Measurements from ENCODE around the gene ALS2CL. TPM values are rescaled to one million over a fixed set of nuclear protein-coding genes. Genes with fewer than 3 reads are reported as not detected.

The ALS2CL gene
- total and polyA plus RNA-seq, 2 experiments from 2014 or later = 14.4 to 15.2 TPM

DNA sequence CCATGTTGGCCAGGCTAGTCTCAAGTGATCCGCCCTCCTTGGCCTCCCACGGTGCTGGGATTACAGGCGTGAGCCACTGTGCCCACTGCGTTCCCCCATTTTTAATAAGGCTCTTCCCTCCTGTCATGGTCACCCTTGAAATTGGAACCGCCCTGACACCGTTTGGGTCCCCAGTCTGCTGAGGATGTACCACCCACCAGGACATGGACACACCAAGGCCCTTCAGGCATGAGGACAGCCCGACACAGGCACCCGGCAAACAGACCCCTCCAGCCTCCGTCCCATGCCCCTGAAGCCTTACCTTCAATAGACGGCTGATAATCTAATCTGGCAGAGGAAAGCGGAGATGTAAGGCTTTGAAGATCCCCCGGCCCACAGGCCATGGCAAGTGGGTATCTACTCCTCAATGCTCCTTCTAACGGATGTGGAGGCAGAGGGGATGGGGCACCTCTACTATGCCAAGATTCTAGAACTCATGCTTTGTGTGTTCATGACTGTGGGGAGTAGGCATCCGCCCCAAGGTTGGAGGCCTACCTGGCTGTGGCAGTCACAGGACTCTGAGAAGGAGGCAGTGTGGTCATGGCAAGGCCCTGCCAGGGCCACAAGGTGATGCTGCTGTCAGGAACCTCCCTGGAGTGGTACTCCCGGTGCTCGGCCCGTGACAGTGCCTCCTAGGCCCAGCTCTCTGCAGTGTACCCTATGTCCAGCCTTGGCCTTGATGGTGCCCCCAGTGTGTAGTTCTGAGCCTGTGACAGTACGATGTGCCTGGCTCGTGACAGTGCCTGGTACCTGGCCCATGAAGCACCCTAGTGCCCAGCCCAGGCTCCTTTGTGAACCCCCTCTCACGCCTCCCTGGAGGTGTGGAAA is 42.8 kb upstream of the ALS2CL start:
- no peaks in the 10 kb centered on the region for H3K9me2 ChIP-seq (replicated peaks; ENCODE audit: insufficient read depth)
- TF ChIP-seq, protein P1, sequence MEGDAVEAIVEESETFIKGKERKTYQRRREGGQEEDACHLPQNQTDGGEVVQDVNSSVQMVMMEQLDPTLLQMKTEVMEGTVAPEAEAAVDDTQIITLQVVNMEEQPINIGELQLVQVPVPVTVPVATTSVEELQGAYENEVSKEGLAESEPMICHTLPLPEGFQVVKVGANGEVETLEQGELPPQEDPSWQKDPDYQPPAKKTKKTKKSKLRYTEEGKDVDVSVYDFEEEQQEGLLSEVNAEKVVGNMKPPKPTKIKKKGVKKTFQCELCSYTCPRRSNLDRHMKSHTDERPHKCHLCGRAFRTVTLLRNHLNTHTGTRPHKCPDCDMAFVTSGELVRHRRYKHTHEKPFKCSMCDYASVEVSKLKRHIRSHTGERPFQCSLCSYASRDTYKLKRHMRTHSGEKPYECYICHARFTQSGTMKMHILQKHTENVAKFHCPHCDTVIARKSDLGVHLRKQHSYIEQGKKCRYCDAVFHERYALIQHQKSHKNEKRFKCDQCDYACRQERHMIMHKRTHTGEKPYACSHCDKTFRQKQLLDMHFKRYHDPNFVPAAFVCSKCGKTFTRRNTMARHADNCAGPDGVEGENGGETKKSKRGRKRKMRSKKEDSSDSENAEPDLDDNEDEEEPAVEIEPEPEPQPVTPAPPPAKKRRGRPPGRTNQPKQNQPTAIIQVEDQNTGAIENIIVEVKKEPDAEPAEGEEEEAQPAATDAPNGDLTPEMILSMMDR (IDR thresholded peaks at IDR 0.05; ENCODE audit: poor library complexity) = no peak
- TF ChIP-seq EZH2 (IDR thresholded peaks at IDR 0.05; ENCODE audit: borderline replicate concordance) (no peak), EZH2phosphoT487 (IDR thresholded peaks at IDR 0.05; ENCODE audit: low read depth, severe bottlenecking, unreplicated experiment) (no peak)
- no peak overlapping the region for H3K27ac ChIP-seq
- H3K4me2 ChIP-seq = no peak overlapping the region
- no peaks in the 10 kb centered on the region for H3K79me2 ChIP-seq
- peak; percentile 3 for DNase-seq (ENCODE audit: low spot score)
- WGBS (ENCODE audit: low lambda C conversion rate, missing lambda C conversion rate) = 94% methylated on average over 20 of the region's 20 CpGs
- no peaks in the 10 kb centered on the region for H3K9me3 ChIP-seq (ENCODE audit: low read depth)
- H2AFZ ChIP-seq = no peak overlapping the region
- H3K4me3 ChIP-seq = no peak overlapping the region
- H3K27me3 ChIP-seq = no peaks in the 10 kb centered on the region
- no peaks in the 10 kb centered on the region for H3K4me1 ChIP-seq (ENCODE audit: insufficient read depth)
- H4K20me1 ChIP-seq (ENCODE audit: insufficient read depth, poor library complexity, severe bottlenecking) = no peaks in the 10 kb centered on the region
- H3K36me3 ChIP-seq (replicated peaks; ENCODE audit: insufficient read depth, low read depth) = no peaks in the 10 kb centered on the region

DNA sequence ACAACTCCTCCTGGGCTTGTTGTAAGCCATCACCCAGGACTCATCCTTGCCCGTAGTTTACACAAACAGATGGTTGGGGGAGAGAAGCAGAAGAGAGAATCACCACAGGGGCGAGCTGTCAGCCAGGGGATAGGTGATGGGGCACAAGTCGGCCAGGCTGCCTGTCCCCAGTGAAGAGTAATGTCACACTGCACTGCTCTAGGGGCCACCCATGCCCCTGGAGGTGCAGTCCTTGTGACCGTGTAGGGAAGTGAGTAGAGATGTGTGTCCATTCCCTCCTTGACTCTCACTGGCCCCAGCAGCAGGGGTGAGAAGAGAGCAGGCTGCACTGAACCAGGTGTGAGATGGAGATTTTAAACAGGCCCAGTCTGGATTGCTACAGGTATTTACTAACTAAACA is 41.3 kb upstream of the ALS2CL start:
- no peaks in the 10 kb centered on the region for H3K36me3 ChIP-seq (replicated peaks; ENCODE audit: insufficient read depth, low read depth)
- TF ChIP-seq EZH2 (IDR thresholded peaks at IDR 0.05; ENCODE audit: borderline replicate concordance) (no peak), EZH2phosphoT487 (IDR thresholded peaks at IDR 0.05; ENCODE audit: low read depth, severe bottlenecking, unreplicated experiment) (no peak)
- TF ChIP-seq, protein P1 (IDR thresholded peaks at IDR 0.05; ENCODE audit: poor library complexity) = no peak
- no peaks in the 10 kb centered on the region for H4K20me1 ChIP-seq (ENCODE audit: insufficient read depth, poor library complexity, severe bottlenecking)
- no peak overlapping the region for H3K27ac ChIP-seq
- DNase-seq (ENCODE audit: low spot score) = peak; percentile 1
- no peak overlapping the region for H3K4me2 ChIP-seq
- H3K79me2 ChIP-seq = no peaks in the 10 kb centered on the region
- H3K4me1 ChIP-seq (ENCODE audit: insufficient read depth) = no peaks in the 10 kb centered on the region
- H2AFZ ChIP-seq = no peak overlapping the region
- H3K27me3 ChIP-seq = no peaks in the 10 kb centered on the region
- H3K4me3 ChIP-seq = no peak overlapping the region
- H3K9me3 ChIP-seq (ENCODE audit: low read depth) = no peaks in the 10 kb centered on the region
- H3K9me2 ChIP-seq (replicated peaks; ENCODE audit: insufficient read depth) = no peaks in the 10 kb centered on the region
- WGBS (ENCODE audit: low lambda C conversion rate, missing lambda C conversion rate) = 65% methylated on average over 4 of the region's 4 CpGs

DNA sequence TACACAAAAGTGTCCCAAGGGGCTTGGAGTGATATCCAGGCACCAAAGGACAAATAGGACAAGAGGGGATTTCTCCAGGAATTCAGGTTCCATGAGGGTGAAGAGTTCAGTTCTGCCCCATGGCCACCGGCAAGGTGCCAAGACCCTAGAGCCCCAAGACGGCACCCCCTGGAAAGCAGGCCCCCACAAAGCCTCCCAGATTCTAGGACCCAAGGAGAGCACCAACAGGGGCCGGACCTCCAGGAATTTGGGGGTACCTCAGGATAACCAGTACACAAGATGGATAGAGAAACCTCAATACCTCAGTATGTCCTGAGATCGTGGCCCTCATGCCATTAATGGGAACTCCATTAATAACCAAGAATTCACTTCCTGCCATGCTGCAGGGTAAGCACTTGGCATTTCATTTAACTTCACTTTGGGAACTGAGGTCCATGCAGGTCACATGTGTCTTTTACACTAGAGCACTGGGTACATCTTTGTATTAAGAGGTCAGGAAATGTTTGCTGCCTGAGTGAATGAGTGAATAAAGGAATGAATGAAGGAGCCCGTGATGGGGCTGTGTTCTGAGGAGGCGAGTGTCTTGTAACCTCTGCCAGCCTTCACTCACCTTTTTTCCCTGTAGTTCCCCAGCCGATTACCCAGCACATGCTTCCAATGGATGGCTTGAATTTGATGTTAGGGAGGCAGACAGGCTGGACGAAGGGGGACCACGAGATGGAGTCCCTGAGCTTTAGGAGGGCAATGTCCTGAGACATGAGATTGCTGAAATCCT is 39.7 kb upstream of the ALS2CL start:
- DNase-seq (ENCODE audit: low spot score) = peak; percentile 1
- Histone ChIP-seq H3K9me3 (ENCODE audit: low read depth) (no peaks in the 10 kb centered on the region), H3K27me3 (no peaks in the 10 kb centered on the region), H3K79me2 (no peaks in the 10 kb centered on the region), H3K27ac (no peak overlapping the region), H3K36me3 (replicated peaks; ENCODE audit: insufficient read depth, low read depth) (no peaks in the 10 kb centered on the region), H3K4me3 (no peak overlapping the region), H3K4me1 (ENCODE audit: insufficient read depth) (no peaks in the 10 kb centered on the region), H2AFZ (no peak overlapping the region), H4K20me1 (ENCODE audit: insufficient read depth, poor library complexity, severe bottlenecking) (no peaks in the 10 kb centered on the region), H3K9me2 (replicated peaks; ENCODE audit: insufficient read depth) (no peaks in the 10 kb centered on the region), H3K4me2 (no peak overlapping the region)
- TF ChIP-seq EZH2 (IDR thresholded peaks at IDR 0.05; ENCODE audit: borderline replicate concordance) = no peak
- TF ChIP-seq, protein P1 (IDR thresholded peaks at IDR 0.05; ENCODE audit: poor library complexity) = no peak
- TF ChIP-seq EZH2phosphoT487 (IDR thresholded peaks at IDR 0.05; ENCODE audit: low read depth, severe bottlenecking, unreplicated experiment) = no peak
- 87% methylated on average over 9 of the region's 9 CpGs for WGBS (ENCODE audit: low lambda C conversion rate, missing lambda C conversion rate)

Data from hepatocyte (in vitro differentiated cells).